ENCODE measurements around the gene PCP4. TPM values are rescaled to one million over a fixed set of nuclear protein-coding genes. Genes with fewer than 3 reads are reported as not detected.

Gene PCP4
- total RNA-seq, 1 donor from 2014 or later: not detected

GRCh38 chr21:39918558-39918957, 51.3 kb downstream of the PCP4 start:
- intact Hi-C loops (cut with micrococcal nuclease): no loop called here

- intact Hi-C loops (cut with micrococcal nuclease): no loop called here
These were observed 56.2 kb downstream of the PCP4 start for GRCh38 chr21:39923476-39923875.

GRCh38 chr21:39924577-39925308, 57.5 kb downstream of the PCP4 start:
- intact Hi-C loops (cut with micrococcal nuclease): no loop called here

GRCh38 chr21:39927304-39927886, 60.2 kb downstream of the PCP4 start:
- intact Hi-C loops (cut with micrococcal nuclease): no loop called here

- intact Hi-C loops (cut with micrococcal nuclease): no loop called here
These were observed 65.1 kb downstream of the PCP4 start for GRCh38 chr21:39932335-39932734.

GRCh38 chr21:39934895-39935294, 67.7 kb downstream of the PCP4 start:
- intact Hi-C loops (cut with micrococcal nuclease): no loop called here

- intact Hi-C loops (cut with micrococcal nuclease): no loop called here
These were observed 68.5 kb downstream of the PCP4 start for GRCh38 chr21:39935716-39936115.

GRCh38 chr21:39938086-39938625, 70.9 kb downstream of the PCP4 start:
- intact Hi-C loops (cut with micrococcal nuclease): no loop called here

GRCh38 chr21:39946199-39946598, 79.0 kb downstream of the PCP4 start:
- intact Hi-C loops (cut with micrococcal nuclease): no loop called here

- intact Hi-C loops (cut with micrococcal nuclease): no loop called here
These were observed 79.8 kb downstream of the PCP4 start for GRCh38 chr21:39947031-39947430.

- intact Hi-C loops (cut with micrococcal nuclease): no loop called here
These were observed 84.2 kb downstream of the PCP4 start for GRCh38 chr21:39951183-39952101.

- intact Hi-C loops (cut with micrococcal nuclease): no loop called here
These were observed 85.0 kb downstream of the PCP4 start for GRCh38 chr21:39952265-39952664.

GRCh38 chr21:39954570-39954969, 87.3 kb downstream of the PCP4 start:
- intact Hi-C loops (cut with micrococcal nuclease): no loop called here

- intact Hi-C loops (cut with micrococcal nuclease): no loop called here
These were observed 88.1 kb downstream of the PCP4 start for GRCh38 chr21:39955326-39955725.

- intact Hi-C loops (cut with micrococcal nuclease): no loop called here
These were observed 89.3 kb downstream of the PCP4 start for GRCh38 chr21:39956586-39956985.

- intact Hi-C loops (cut with micrococcal nuclease): no loop called here
These were observed 91.5 kb downstream of the PCP4 start for GRCh38 chr21:39958731-39959130.

GRCh38 chr21:39961251-39961650, 94.0 kb downstream of the PCP4 start:
- intact Hi-C loops (cut with micrococcal nuclease): no loop called here

- intact Hi-C loops (cut with micrococcal nuclease): no loop called here
These were observed 97.8 kb downstream of the PCP4 start for GRCh38 chr21:39965026-39965425.

- intact Hi-C loops (cut with micrococcal nuclease): no loop called here
These were observed 99.5 kb downstream of the PCP4 start for GRCh38 chr21:39966786-39967185.

- intact Hi-C loops (cut with micrococcal nuclease): no loop called here
These were observed 100.8 kb downstream of the PCP4 start for GRCh38 chr21:39968010-39968409.

GRCh38 chr21:39969691-39970364, 102.6 kb downstream of the PCP4 start:
- intact Hi-C loops (cut with micrococcal nuclease): no loop called here

Measured in T-helper 2 cell treated with Interferon-gamma antibody and Interleukin-4, amounts not matched to agents 100 ng/mL and 5 ng/mL, for 36 hours (primary cell).